ENCODE measurements around the gene SLC9A2. TPM values are rescaled to one million over a fixed set of nuclear protein-coding genes. Genes with fewer than 3 reads are reported as not detected.

The SLC9A2 gene
- total RNA-seq, 5 donors from 2014 or later (not counting 1 experiment from before 2014, with no cell fraction given), result not detected

GRCh38 chr2:102698369-102699111 lies 79.2 kb downstream of the SLC9A2 start:
- CTCF ChIA-PET, result no interaction called here
- no peak overlapping the region for H3K4me3 Mint-ChIP-seq

GRCh38 chr2:102703305-102703704 lies 84.0 kb downstream of the SLC9A2 start:
- no peak overlapping the region for H3K4me3 Mint-ChIP-seq
- no peak overlapping the region for H3K27ac Mint-ChIP-seq
- Histone ChIP-seq H3K4me1 (ENCODE audit: control insufficient read depth in 1 of 2, extremely low read depth in 1 of 2, insufficient read depth in 2 of 2, low read length in 2 of 2) (no peaks in the 10 kb centered on the region), H3K9me3 (no peaks in the 10 kb centered on the region), H3K4me3 (ENCODE audit: control insufficient read depth in 1 of 2, extremely low read depth in 1 of 2, low read length in 1 of 2) (no peak overlapping the region), H3K36me3 (ENCODE audit: control insufficient read depth in 2 of 2, extremely low read depth in 1 of 2, insufficient read depth in 1 of 2, low read length in 1 of 2) (no peaks in the 10 kb centered on the region), H3K27ac (ENCODE audit: low read length) (no peak overlapping the region), H3K27me3 (replicated peaks in 1 of 2; ENCODE audit: control insufficient read depth in 2 of 2, extremely low read depth in 1 of 2, insufficient read depth in 2 of 2, low read length in 1 of 2) (peaks cover 0 to 5% of the 10 kb centered on the region in 2 experiments)
- no peaks in the 10 kb centered on the region for H3K4me1 Mint-ChIP-seq
- POLR2A ChIA-PET, result no interaction called here
- ATAC-seq (replicated peaks in 1 of 4) (no peak), DNase-seq (no peak)
- WGBS (ENCODE audit: insufficient coverage), result no CpG with 5 or more reads among the region's 2 CpGs
- CTCF ChIA-PET, result interaction anchor here in 1 of 2 donors (2.1 kb wide), 1 partner anchor 230 kb away, joined by 7 read pairs; the partner anchor contains the start of gene SLC9A4
- H3K9me3 Mint-ChIP-seq, result no peaks in the 10 kb centered on the region
- no peaks in the 10 kb centered on the region for H3K36me3 Mint-ChIP-seq
- peaks cover 5 to 7% of the 10 kb centered on the region in 2 donors for H3K27me3 Mint-ChIP-seq

More at GRCh38 chr2:102698369-102699111, 79.2 kb downstream of the SLC9A2 start:
- Mint-ChIP-seq H3K4me1 (no peaks in the 10 kb centered on the region), H3K27me3 (peaks cover 0 to 2% of the 10 kb centered on the region in 2 donors), H3K36me3 (no peaks in the 10 kb centered on the region), H3K27ac (no peak overlapping the region), H3K9me3 (no peaks in the 10 kb centered on the region)
- Histone ChIP-seq H3K36me3 (ENCODE audit: control insufficient read depth in 2 of 2, extremely low read depth in 1 of 2, insufficient read depth in 1 of 2, low read length in 1 of 2) (no peaks in the 10 kb centered on the region), H3K9me3 (no peaks in the 10 kb centered on the region), H3K4me1 (ENCODE audit: control insufficient read depth in 1 of 2, extremely low read depth in 1 of 2, insufficient read depth in 2 of 2, low read length in 2 of 2) (no peaks in the 10 kb centered on the region), H3K27me3 (replicated peaks in 1 of 2; ENCODE audit: control insufficient read depth in 2 of 2, extremely low read depth in 1 of 2, insufficient read depth in 2 of 2, low read length in 1 of 2) (no peaks in the 10 kb centered on the region), H3K27ac (ENCODE audit: low read length) (no peak overlapping the region), H3K4me3 (ENCODE audit: control insufficient read depth in 1 of 2, extremely low read depth in 1 of 2, low read length in 1 of 2) (no peak overlapping the region)
- 79% methylated on average over 3 of the region's 6 CpGs for WGBS (ENCODE audit: insufficient coverage)
- ATAC-seq (replicated peaks in 1 of 4), result no peak
- DNase-seq, result no peak
- POLR2A ChIA-PET, result no interaction called here

- ChIA-PET CTCF (interaction anchor here in 1 of 2 donors (2.1 kb wide), 1 partner anchor 231 kb away, joined by 7 read pairs; the partner anchor contains the start of gene SLC9A4), POLR2A (no interaction called here)
- Mint-ChIP-seq H3K27me3 (peaks cover 5 to 9% of the 10 kb centered on the region in 2 donors), H3K4me1 (no peaks in the 10 kb centered on the region), H3K36me3 (no peaks in the 10 kb centered on the region), H3K9me3 (no peaks in the 10 kb centered on the region), H3K27ac (no peak overlapping the region), H3K4me3 (no peak overlapping the region)
- peak in 1 of 35 experiments; percentile 24 for DNase-seq
- H3K4me1 ChIP-seq (ENCODE audit: control insufficient read depth in 1 of 2, extremely low read depth in 1 of 2, insufficient read depth in 2 of 2, low read length in 2 of 2), result no peaks in the 10 kb centered on the region
- no peak overlapping the region for H3K4me3 ChIP-seq (ENCODE audit: control insufficient read depth in 1 of 2, extremely low read depth in 1 of 2, low read length in 1 of 2)
- no peak for ATAC-seq (replicated peaks in 1 of 4)
- no peak overlapping the region for H3K27ac ChIP-seq (ENCODE audit: low read length)
- peaks cover 0 to 5% of the 10 kb centered on the region in 2 experiments for H3K27me3 ChIP-seq (replicated peaks in 1 of 2; ENCODE audit: control insufficient read depth in 2 of 2, extremely low read depth in 1 of 2, insufficient read depth in 2 of 2, low read length in 1 of 2)
- H3K9me3 ChIP-seq, result no peaks in the 10 kb centered on the region
- H3K36me3 ChIP-seq (ENCODE audit: control insufficient read depth in 2 of 2, extremely low read depth in 1 of 2, insufficient read depth in 1 of 2, low read length in 1 of 2), result no peaks in the 10 kb centered on the region
Observed at GRCh38 chr2:102703748-102704147, 84.4 kb downstream of the SLC9A2 start.

GRCh38 chr2:102704531-102704930 lies 85.2 kb downstream of the SLC9A2 start:
- H3K9me3 ChIP-seq, result no peaks in the 10 kb centered on the region
- Mint-ChIP-seq H3K4me3 (no peak overlapping the region), H3K27ac (no peak overlapping the region), H3K36me3 (no peaks in the 10 kb centered on the region), H3K4me1 (no peaks in the 10 kb centered on the region), H3K9me3 (no peaks in the 10 kb centered on the region), H3K27me3 (peaks cover 5 to 9% of the 10 kb centered on the region in 2 donors)
- DNase-seq (no peak), ATAC-seq (replicated peaks in 1 of 4) (no peak)
- H3K27me3 ChIP-seq (replicated peaks in 1 of 2; ENCODE audit: control insufficient read depth in 2 of 2, extremely low read depth in 1 of 2, insufficient read depth in 2 of 2, low read length in 1 of 2), result peaks cover 0 to 10% of the 10 kb centered on the region in 2 experiments
- no peaks in the 10 kb centered on the region for H3K4me1 ChIP-seq (ENCODE audit: control insufficient read depth in 1 of 2, extremely low read depth in 1 of 2, insufficient read depth in 2 of 2, low read length in 2 of 2)
- CTCF ChIA-PET, result no interaction called here
- POLR2A ChIA-PET, result interaction anchor here in 1 of 2 donors (0.6 kb wide), 1 partner anchor 23 kb away, joined by 4 read pairs; no protein-coding TSS in a partner anchor
- H3K4me3 ChIP-seq (ENCODE audit: control insufficient read depth in 1 of 2, extremely low read depth in 1 of 2, low read length in 1 of 2), result no peak overlapping the region
- H3K27ac ChIP-seq (ENCODE audit: low read length), result no peak overlapping the region
- WGBS (ENCODE audit: insufficient coverage), result 80% methylated on average over 9 of the region's 12 CpGs
- no peaks in the 10 kb centered on the region for H3K36me3 ChIP-seq (ENCODE audit: control insufficient read depth in 2 of 2, extremely low read depth in 1 of 2, insufficient read depth in 1 of 2, low read length in 1 of 2)

GRCh38 chr2:102707796-102708695 lies 88.7 kb downstream of the SLC9A2 start:
- Mint-ChIP-seq H3K4me3 (no peak overlapping the region), H3K36me3 (no peaks in the 10 kb centered on the region), H3K4me1 (no peaks in the 10 kb centered on the region), H3K27ac (no peak overlapping the region), H3K27me3 (peaks cover 5 to 9% of the 10 kb centered on the region in 2 donors), H3K9me3 (no peaks in the 10 kb centered on the region)
- Histone ChIP-seq H3K4me1 (ENCODE audit: control insufficient read depth in 1 of 2, extremely low read depth in 1 of 2, insufficient read depth in 2 of 2, low read length in 2 of 2) (no peaks in the 10 kb centered on the region), H3K9me3 (no peaks in the 10 kb centered on the region), H3K4me3 (ENCODE audit: control insufficient read depth in 1 of 2, extremely low read depth in 1 of 2, low read length in 1 of 2) (no peak overlapping the region), H3K27ac (ENCODE audit: low read length) (no peak overlapping the region), H3K36me3 (ENCODE audit: control insufficient read depth in 2 of 2, extremely low read depth in 1 of 2, insufficient read depth in 1 of 2, low read length in 1 of 2) (no peaks in the 10 kb centered on the region), H3K27me3 (replicated peaks in 1 of 2; ENCODE audit: control insufficient read depth in 2 of 2, extremely low read depth in 1 of 2, insufficient read depth in 2 of 2, low read length in 1 of 2) (peaks cover 0 to 10% of the 10 kb centered on the region in 2 experiments)
- DNase-seq (no peak), ATAC-seq (replicated peaks in 1 of 4) (no peak)
- ChIA-PET CTCF (no interaction called here), POLR2A (no interaction called here)
- WGBS (ENCODE audit: insufficient coverage), result 91% methylated on average over 10 of the region's 20 CpGs

- peaks cover 0 to 10% of the 10 kb centered on the region in 2 experiments for H3K27me3 ChIP-seq (replicated peaks in 1 of 2; ENCODE audit: control insufficient read depth in 2 of 2, extremely low read depth in 1 of 2, insufficient read depth in 2 of 2, low read length in 1 of 2)
- no peak overlapping the region for H3K27ac ChIP-seq (ENCODE audit: low read length)
- H3K36me3 Mint-ChIP-seq, result no peaks in the 10 kb centered on the region
- DNase-seq (no peak), ATAC-seq (replicated peaks in 1 of 4) (no peak)
- no peaks in the 10 kb centered on the region for H3K9me3 ChIP-seq
- ChIA-PET POLR2A (no interaction called here), CTCF (no interaction called here)
- no peaks in the 10 kb centered on the region for H3K4me1 ChIP-seq (ENCODE audit: control insufficient read depth in 1 of 2, extremely low read depth in 1 of 2, insufficient read depth in 2 of 2, low read length in 2 of 2)
- no peak overlapping the region for H3K4me3 ChIP-seq (ENCODE audit: control insufficient read depth in 1 of 2, extremely low read depth in 1 of 2, low read length in 1 of 2)
- H3K9me3 Mint-ChIP-seq, result no peaks in the 10 kb centered on the region
- WGBS (ENCODE audit: insufficient coverage), result 93% methylated on average over 8 of the region's 8 CpGs
- H3K27ac Mint-ChIP-seq, result no peak overlapping the region
- no peaks in the 10 kb centered on the region for H3K4me1 Mint-ChIP-seq
- no peaks in the 10 kb centered on the region for H3K36me3 ChIP-seq (ENCODE audit: control insufficient read depth in 2 of 2, extremely low read depth in 1 of 2, insufficient read depth in 1 of 2, low read length in 1 of 2)
- no peak overlapping the region for H3K4me3 Mint-ChIP-seq
- peaks cover 5 to 9% of the 10 kb centered on the region in 2 donors for H3K27me3 Mint-ChIP-seq
Observed at GRCh38 chr2:102708847-102709559, 89.7 kb downstream of the SLC9A2 start.

All from T-cell (primary cell).